ENCODE measurements around the gene DAAM1.

DNA sequence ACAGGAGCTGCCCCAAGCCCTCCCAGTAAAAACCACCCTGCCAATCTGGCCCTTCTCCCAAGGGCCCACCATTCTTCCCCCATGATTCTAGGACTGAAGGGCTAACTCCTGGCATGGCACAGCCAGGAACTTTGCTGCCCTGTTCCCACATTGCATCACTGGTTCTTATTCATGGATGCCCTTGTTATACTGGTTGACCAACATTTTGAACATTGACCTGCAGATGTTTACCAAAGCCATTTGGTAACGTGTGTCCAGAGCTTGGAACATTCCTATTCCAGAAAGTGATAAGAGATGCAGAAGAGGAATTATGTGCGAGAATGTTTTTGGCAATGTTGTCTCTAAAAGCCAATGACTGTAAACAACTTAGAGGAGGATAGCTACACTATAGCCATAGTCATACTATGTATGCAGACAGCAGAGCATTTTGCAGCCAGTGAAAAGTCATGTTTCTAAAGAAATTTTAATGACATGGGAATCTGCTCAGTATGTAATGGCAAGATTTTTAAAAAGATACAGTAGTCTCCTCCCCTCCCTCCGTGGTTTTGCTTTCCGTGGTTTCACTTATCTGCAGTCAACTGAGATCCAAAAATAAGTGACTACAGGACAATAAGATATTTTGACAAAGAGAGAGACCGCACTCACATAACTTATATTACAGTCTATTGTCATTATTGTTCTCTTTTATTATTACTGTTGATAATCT lies 108.8 kb downstream of the DAAM1 start:
- TF ChIP-seq, protein P1, sequence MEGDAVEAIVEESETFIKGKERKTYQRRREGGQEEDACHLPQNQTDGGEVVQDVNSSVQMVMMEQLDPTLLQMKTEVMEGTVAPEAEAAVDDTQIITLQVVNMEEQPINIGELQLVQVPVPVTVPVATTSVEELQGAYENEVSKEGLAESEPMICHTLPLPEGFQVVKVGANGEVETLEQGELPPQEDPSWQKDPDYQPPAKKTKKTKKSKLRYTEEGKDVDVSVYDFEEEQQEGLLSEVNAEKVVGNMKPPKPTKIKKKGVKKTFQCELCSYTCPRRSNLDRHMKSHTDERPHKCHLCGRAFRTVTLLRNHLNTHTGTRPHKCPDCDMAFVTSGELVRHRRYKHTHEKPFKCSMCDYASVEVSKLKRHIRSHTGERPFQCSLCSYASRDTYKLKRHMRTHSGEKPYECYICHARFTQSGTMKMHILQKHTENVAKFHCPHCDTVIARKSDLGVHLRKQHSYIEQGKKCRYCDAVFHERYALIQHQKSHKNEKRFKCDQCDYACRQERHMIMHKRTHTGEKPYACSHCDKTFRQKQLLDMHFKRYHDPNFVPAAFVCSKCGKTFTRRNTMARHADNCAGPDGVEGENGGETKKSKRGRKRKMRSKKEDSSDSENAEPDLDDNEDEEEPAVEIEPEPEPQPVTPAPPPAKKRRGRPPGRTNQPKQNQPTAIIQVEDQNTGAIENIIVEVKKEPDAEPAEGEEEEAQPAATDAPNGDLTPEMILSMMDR (conservative IDR thresholded peaks at IDR 0.05 in 1 of 2, IDR thresholded peaks at IDR 0.05 in 1 of 2; ENCODE audit: extremely low read depth in 1 of 2, insufficient read depth in 1 of 2, low read depth in 1 of 2, low read length in 2 of 2): no peak
- TF ChIP-seq EZH2 (IDR thresholded peaks at IDR 0.05; ENCODE audit: borderline replicate concordance, low read length): no peak
